Testis (tissue), 3 donors: ENCODE results near the gene RABGAP1L. TPM values are rescaled to one million over a fixed set of nuclear protein-coding genes. Genes with fewer than 3 reads are reported as not detected.

Experiments used
- DNase-seq: peaks from one replicate; pipeline ENCODE4 v3.0.0-alpha.2; 2019
- H3K27ac ChIP-seq, 2 donors: fragments of 200-600 bp; sonication (generic); one replicate each; pipeline ENCODE4 v1.5.1; 2019
- H3K27me3 ChIP-seq: fragments of 200-600 bp; sonication (generic); one replicate; pipeline ENCODE4 v1.5.1; 2019
- H3K36me3 ChIP-seq: fragments of 200-600 bp; sonication (generic); one replicate; pipeline ENCODE4 v1.5.1; 2017; ENCODE audit warnings: low read depth; ENCODE audit errors: missing control alignments
- H3K4me1 ChIP-seq: fragments of 200-600 bp; sonication (generic); one replicate; pipeline ENCODE4 v1.5.1; 2019
- H3K4me3 ChIP-seq, 2 donors: fragments of 200-600 bp; sonication (generic); one replicate each; pipeline ENCODE4 v1.5.1; 2017 to 2019
- H3K9me3 ChIP-seq: fragments of 200-600 bp; sonication (generic); one replicate; pipeline ENCODE4 v1.5.1; 2017
- CTCF ChIP-seq, 3 experiments: fragments of 450-650 bp in 2 of 3; fragments of 200-600 bp in 1 of 3; sonication (generic) in 1 of 3; IDR thresholded peaks; one replicate each; pipeline ENCODE4 v1.5.1; 2016 to 2019; ENCODE audit warnings: antibody characterized with exemption in 3 of 3, mild to moderate bottlenecking in 2 of 3, moderate library complexity in 1 of 3
- POLR2A ChIP-seq: fragments of 450-650 bp; IDR thresholded peaks from one replicate; pipeline ENCODE4 v1.6.1; 2017; ENCODE audit warnings: antibody characterized with exemption, mild to moderate bottlenecking, moderate library complexity
- WGBS, 2 donors: methylation state at CpG; one replicate each; pipeline ENCODE4 v1.1.5; 2018; 5-methylcytosine and 5-hydroxymethylcytosine counted together
- intact Hi-C: fragments of 100-400 bp; cut with DNase I; formaldehyde crosslinking; loops from one replicate; pipeline ENCODE4 v1.15.1; 2023; ENCODE audit warnings: low total_unique reads
- polyA plus RNA-seq: library from polyadenylated mRNA; stranded (reverse); fragments of 350-450 nt; fragmentation: Illumina TruSeq; extraction: RNeasy Lipid Tissue Mini Kit (QIAGEN cat#74804); gene quantifications from one replicate; pipeline ENCODE4 v1.2.3, GENCODE V29; 2014; ENCODE audit warnings: low read depth, low replicate concordance; ENCODE audit not compliant: insufficient read depth
- total RNA-seq, 2 donors: library from RNA; depleted of rRNA; stranded (reverse); fragments of >200 nt; gene quantifications; one replicate each; pipeline ENCODE4 v1.2.3, GENCODE V29; 2016

RABGAP1L gene
- total and polyA plus RNA-seq, 3 donors from 2014 or later, result 40.5 to 53.1 (median 49.5) TPM

- no peak for DNase-seq
- intact Hi-C loops, result no loop called here
- 78 to 94% methylated on average over 5 of the region's 5 CpGs for WGBS, 2 donors
- Histone ChIP-seq H3K36me3 (no peaks in the 10 kb centered on the region), H3K9me3 (no peaks in the 10 kb centered on the region), H3K4me3 (no peak overlapping the region), H3K4me1 (no peaks in the 10 kb centered on the region), H3K27me3 (no peaks in the 10 kb centered on the region), H3K27ac (no peak overlapping the region)
- no peak for TF ChIP-seq CTCF (IDR thresholded peaks at IDR 0.05)
- TF ChIP-seq POLR2A, result no peak
Observed at GRCh38 chr1:174923820-174924219, 764.5 kb downstream of the RABGAP1L start.

GRCh38 chr1:174928541-174928940, 769.2 kb downstream of the RABGAP1L start:
- intact Hi-C loops, result no loop called here
- 69 to 75% methylated on average over 1 of the region's 1 CpG for WGBS, 2 donors
- TF ChIP-seq CTCF (IDR thresholded peaks at IDR 0.05), result no peak

GRCh38 chr1:174931214-174931613, 771.9 kb downstream of the RABGAP1L start:
- Histone ChIP-seq H3K9me3 (no peaks in the 10 kb centered on the region), H3K27me3 (no peaks in the 10 kb centered on the region), H3K4me1 (no peaks in the 10 kb centered on the region), H3K36me3 (no peaks in the 10 kb centered on the region), H3K27ac (no peak overlapping the region), H3K4me3 (no peak overlapping the region)
- TF ChIP-seq CTCF (IDR thresholded peaks at IDR 0.05) (no peak), POLR2A (no peak)
- intact Hi-C loops, result no loop called here
- no peak for DNase-seq
- WGBS, 2 donors, result 57 to 62% methylated on average over 1 of the region's 1 CpG

More at GRCh38 chr1:174928541-174928940, 769.2 kb downstream of the RABGAP1L start:
- no peak for DNase-seq
- Histone ChIP-seq H3K4me1 (no peaks in the 10 kb centered on the region), H3K27me3 (no peaks in the 10 kb centered on the region), H3K27ac (no peak overlapping the region), H3K36me3 (no peaks in the 10 kb centered on the region), H3K4me3 (no peak overlapping the region), H3K9me3 (no peaks in the 10 kb centered on the region)

- no peak overlapping the region for H3K4me3 ChIP-seq
- intact Hi-C loops, result no loop called here
- H3K27me3 ChIP-seq, result no peaks in the 10 kb centered on the region
- no peak for DNase-seq
- H3K27ac ChIP-seq, result no peak overlapping the region
- no peaks in the 10 kb centered on the region for H3K36me3 ChIP-seq
- WGBS, 2 donors, result 69 to 87% methylated on average over 2 of the region's 2 CpGs
- H3K4me1 ChIP-seq, result no peaks in the 10 kb centered on the region
- TF ChIP-seq POLR2A, result no peak
- TF ChIP-seq CTCF (IDR thresholded peaks at IDR 0.05), result peak in 1 of 3 experiments; percentile 13
- no peaks in the 10 kb centered on the region for H3K9me3 ChIP-seq
Observed at GRCh38 chr1:174932587-174932986, 773.3 kb downstream of the RABGAP1L start.

DNA sequence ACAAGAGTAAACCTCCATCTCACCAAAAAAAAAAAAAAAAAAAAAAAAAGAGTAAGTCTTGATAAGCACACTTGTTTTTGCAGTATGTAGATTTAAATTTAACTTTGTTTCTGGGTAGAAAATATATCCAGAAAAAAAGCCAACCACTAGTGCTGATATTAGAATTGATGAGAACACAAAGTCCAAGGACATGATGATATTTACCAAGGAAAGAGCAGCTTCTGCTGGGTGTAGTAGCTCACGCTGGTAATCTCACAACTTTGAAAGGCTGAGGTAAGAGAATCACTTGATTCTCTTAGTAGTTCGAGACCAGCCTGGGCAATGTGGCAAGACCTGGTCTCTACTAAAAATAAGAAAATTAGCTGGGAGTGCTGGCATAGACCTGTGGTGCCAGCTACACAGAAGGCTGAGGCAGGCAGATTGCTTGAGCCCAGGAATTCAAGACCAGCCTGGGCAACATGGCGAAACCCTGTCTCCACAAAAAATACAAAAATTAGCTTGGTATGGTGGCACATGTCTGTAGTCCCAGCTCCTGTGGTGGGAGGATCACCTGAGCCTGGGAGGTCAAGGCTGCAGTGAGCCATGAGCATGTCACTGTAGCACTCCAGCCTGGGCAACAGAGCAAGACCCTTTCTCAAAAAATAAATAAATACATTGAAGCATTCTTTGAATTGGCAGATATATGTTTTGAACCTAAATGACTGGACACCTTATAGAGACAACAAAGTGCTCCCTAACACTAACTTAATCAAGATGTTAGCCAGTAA, 776.8 kb downstream of the RABGAP1L start:
- no peaks in the 10 kb centered on the region for H3K4me1 ChIP-seq
- WGBS, 2 donors, result 51 to 71% methylated on average over 3 of the region's 3 CpGs
- no peaks in the 10 kb centered on the region for H3K36me3 ChIP-seq
- intact Hi-C loops, result no loop called here
- no peak for TF ChIP-seq POLR2A
- TF ChIP-seq CTCF (IDR thresholded peaks at IDR 0.05), result no peak
- H3K27ac ChIP-seq, result no peak overlapping the region
- H3K4me3 ChIP-seq, result no peak overlapping the region
- H3K9me3 ChIP-seq, result no peaks in the 10 kb centered on the region
- H3K27me3 ChIP-seq, result no peaks in the 10 kb centered on the region
- DNase-seq, result no peak
